Mesodermal cell (in vitro differentiated cells): Measurements from ENCODE around the gene MKNK1.

Source experiments
- H3K27ac ChIP-seq: 2 replicates; pipeline ENCODE4 v1.7.0; 2013; ENCODE audit warnings: mild to moderate bottlenecking, low read depth, low read length, moderate library complexity; ENCODE audit not compliant: severe bottlenecking
- H3K36me3 ChIP-seq: 2 replicates; pipeline ENCODE4 v1.7.1; 2013; ENCODE audit warnings: mild to moderate bottlenecking, low read length, moderate library complexity; ENCODE audit not compliant: control insufficient read depth, insufficient read depth
- H3K4me1 ChIP-seq: one replicate; pipeline ENCODE4 v1.7.1; 2013; ENCODE audit warnings: mild to moderate bottlenecking, low read length; ENCODE audit not compliant: insufficient read depth, control insufficient read depth, poor library complexity, severe bottlenecking
- H3K4me3 ChIP-seq: 2 replicates; pipeline ENCODE4 v1.7.0; 2013; ENCODE audit warnings: low read length, control low read depth, mild to moderate bottlenecking; ENCODE audit not compliant: insufficient read depth, poor library complexity, severe bottlenecking; ENCODE audit errors: extremely low read depth
- H3K9me3 ChIP-seq: 2 replicates; pipeline ENCODE4 v1.7.1; 2013; ENCODE audit warnings: mild to moderate bottlenecking, low read length, moderate library complexity; ENCODE audit not compliant: control insufficient read depth
- WGBS, 2 experiments: methylation state at CpG; one replicate each; pipeline ENCODE4 v1.1.5; 2013; ENCODE audit warnings: missing lambda C conversion rate in 2 of 2; ENCODE audit not compliant: insufficient coverage in 2 of 2; 5-methylcytosine and 5-hydroxymethylcytosine counted together

MKNK1 gene

DNA sequence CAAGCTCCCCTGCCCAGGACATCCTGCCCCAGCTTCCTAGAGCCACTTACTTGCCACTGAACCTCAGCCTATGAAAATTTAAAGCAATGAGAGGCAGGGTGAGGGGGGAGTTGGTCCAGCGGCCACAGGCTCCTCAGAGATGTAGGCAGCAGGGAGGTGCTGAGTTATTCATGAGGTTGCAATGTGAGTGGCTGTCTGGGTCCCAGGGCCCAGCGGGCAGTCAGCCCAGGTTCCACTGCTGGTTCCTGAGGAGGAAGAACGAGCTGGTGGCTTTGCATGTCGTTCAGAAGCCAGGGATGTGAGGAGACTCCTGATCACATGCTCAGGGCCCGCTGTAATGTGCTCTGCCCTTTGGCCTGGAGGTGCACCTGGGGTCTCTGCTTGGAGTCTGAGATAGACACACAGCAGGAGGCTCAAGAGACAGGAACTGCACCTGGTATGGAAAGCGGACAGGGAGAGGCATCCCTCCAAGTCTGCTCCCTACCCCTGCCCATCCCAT lies 52.4 kb downstream of the MKNK1 start, which contains the start of gene KNCN:
Gene KNCN (minus strand): TSS at position 51 of the 499 bp plus-strand sequence. CDS start 432 bp downstream, outside the sequence.
- no peaks in the 10 kb centered on the region for H3K9me3 ChIP-seq
- H3K27ac ChIP-seq = no peak within 1 kb of the TSS
- no peak within 1 kb of the TSS for H3K4me3 ChIP-seq
- no peaks in the 10 kb centered on the region for H3K4me1 ChIP-seq
- 76 to 78% methylated on average over 4 to 5 of the region's 6 CpGs for WGBS, 2 experiments
- no peaks in the 10 kb centered on the region for H3K36me3 ChIP-seq

- WGBS, 2 experiments = 79% methylated on average over 15 to 16 of the region's 17 CpGs
- no peaks in the 10 kb centered on the region for H3K4me1 ChIP-seq
- no peaks in the 10 kb centered on the region for H3K36me3 ChIP-seq
- H3K9me3 ChIP-seq = no peaks in the 10 kb centered on the region
- H3K4me3 ChIP-seq = no peak overlapping the region
- no peak overlapping the region for H3K27ac ChIP-seq
These were observed 53.3 kb downstream of the MKNK1 start for GRCh38 chr1:46550751-46551231.

DNA sequence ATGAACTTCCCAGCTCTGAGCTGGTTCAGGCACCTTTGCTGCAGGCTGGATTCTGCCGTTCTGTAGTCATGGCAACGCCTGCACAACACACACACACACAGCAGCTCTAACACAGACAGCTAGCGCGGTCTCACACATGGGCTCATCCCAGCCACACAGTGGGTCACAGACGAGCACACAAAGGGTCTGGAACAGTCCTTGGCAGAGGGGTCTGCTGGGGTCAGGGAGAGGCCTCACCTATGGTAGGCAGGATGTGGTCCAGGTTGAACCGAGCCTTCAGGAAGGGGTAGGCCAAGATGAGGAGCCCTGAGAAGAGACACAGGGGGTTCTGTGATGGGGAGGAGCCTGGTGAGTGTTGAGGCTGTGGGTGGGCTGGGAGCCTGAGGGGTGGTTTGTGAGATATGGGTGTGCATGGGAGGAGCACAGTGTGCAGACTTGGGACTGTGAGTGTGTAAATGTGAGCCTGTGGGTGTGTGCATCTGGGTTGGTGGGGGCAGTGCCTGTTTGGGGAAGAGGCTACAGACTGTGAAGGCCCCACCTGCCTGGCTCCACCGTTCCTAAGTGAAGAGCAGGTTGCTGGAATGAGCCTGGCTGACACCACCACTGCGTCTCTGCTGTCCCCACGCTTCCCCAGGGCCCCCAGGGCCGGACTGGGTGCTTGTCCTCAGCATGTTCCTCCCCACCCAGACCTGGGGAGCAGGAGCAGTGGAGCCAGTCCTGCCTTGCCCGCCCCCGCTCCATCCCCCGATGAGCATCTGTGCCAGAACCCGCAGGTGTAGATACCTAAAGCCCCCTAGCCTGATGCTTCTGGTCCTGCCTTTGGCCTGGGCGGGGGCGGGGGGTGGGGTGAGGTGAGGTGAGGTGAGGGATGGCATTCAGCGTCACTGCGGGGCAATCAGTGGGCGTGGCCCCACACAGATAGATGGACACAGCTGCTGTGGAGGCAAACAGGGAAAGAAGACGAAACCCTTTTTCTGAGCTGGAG lies 54.1 kb downstream of the MKNK1 start:
- peak overlapping the region; percentile 45 for H3K27ac ChIP-seq
- H3K36me3 ChIP-seq = no peaks in the 10 kb centered on the region
- WGBS, 2 experiments = 72 to 78% methylated on average over 7 to 17 of the region's 20 CpGs
- H3K4me3 ChIP-seq = no peak overlapping the region
- no peaks in the 10 kb centered on the region for H3K9me3 ChIP-seq
- no peaks in the 10 kb centered on the region for H3K4me1 ChIP-seq

DNA sequence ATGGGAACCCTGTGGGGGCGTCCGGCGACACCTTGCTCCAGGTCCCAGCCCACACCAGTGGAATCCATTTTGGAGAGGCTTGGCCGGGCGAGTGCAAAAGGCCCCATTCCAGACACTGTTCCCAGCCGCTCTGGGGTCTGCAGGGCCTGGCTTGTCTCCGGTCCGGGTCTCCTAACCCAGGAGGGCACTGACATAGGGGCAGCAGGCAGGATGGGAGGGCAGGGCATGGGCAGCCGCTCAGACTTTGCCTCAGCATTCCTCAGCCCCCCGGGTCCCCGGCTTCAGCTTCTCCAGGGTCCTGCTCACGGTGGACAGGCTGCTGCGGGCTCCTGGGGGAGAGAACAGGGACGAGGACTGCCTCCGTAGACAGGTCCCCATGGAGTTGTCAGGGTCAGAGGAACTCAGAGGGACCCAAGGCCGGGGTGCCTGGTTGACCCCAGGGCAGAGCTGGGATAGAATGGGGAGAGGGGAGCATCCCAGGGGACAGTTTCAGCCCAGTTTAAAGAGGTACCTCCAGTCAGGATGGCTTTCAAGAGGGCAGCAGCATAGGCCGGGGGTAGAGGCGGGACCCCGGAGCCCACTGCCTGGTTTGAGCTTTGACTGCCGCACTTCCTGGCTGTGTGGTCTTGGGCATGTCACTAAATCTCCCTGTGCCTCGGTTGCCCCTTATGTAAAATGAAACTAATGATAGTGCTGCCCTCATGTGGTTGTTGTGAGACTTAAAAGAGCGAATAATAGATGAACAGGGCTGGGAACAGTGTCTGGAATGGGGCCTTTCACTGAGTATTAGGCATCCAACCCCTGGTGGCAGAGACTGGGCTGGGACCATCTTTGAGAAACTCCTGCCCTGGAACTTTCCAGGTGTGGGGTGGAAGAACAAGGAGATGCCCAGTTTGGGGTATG lies 56.3 kb downstream of the MKNK1 start:
- Histone ChIP-seq H3K9me3 (no peaks in the 10 kb centered on the region), H3K4me3 (no peak overlapping the region), H3K36me3 (no peaks in the 10 kb centered on the region), H3K27ac (no peak overlapping the region), H3K4me1 (peaks cover 4% of the 10 kb centered on the region)
- WGBS, 2 experiments = 75 to 84% methylated on average over 14 to 21 of the region's 22 CpGs

DNA sequence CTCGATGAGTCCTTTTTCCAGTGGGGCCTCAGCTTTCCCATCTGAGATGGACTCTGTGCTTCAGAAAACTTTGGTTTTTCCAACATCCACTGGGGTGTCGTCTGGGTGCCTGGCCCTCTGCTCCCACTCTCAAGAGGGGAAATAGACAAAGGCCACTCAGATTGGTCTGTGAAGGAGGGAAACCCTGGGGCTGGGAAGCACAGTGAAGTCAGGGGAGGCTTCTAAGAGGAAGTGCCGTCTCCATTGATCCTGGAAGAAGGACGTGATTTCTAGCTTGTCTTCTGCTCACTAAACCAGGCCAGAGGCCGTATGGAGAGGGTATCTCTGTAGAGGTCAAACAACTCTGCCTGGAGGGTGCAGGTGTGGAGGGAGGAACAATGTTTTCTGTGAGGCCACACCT lies 57.9 kb downstream of the MKNK1 start:
- Histone ChIP-seq H3K36me3 (no peaks in the 10 kb centered on the region), H3K4me1 (peaks cover 4% of the 10 kb centered on the region), H3K27ac (no peak overlapping the region), H3K9me3 (no peaks in the 10 kb centered on the region), H3K4me3 (no peak overlapping the region)
- 63 to 76% methylated on average over 2 to 3 of the region's 5 CpGs for WGBS, 2 experiments

DNA sequence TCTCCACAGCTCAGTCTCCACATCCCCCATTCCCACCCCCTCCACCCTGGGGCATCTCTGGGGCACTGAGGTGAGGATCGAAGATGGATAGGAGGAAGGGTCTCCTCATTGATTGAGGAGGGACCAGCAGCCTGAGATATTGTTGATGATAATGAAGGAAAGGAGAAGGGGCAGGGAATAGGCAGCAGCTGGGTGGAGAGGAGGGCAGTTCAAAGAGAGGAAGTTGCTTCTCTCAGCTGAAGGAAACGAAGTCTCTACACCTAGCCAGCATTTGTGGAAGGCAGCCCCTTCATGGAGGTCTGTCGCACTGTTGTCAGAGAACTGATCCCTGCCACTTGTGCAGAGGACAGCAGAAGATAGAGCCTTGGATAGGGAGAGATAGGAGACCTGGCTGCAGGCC lies 58.3 kb downstream of the MKNK1 start:
- H3K9me3 ChIP-seq = no peaks in the 10 kb centered on the region
- peaks cover 4% of the 10 kb centered on the region for H3K4me1 ChIP-seq
- 83 to 95% methylated on average over 2 to 3 of the region's 3 CpGs for WGBS, 2 experiments
- no peaks in the 10 kb centered on the region for H3K36me3 ChIP-seq
- H3K27ac ChIP-seq = no peak overlapping the region
- no peak overlapping the region for H3K4me3 ChIP-seq

GRCh38 chr1:46544561-46545240 lies 59.4 kb downstream of the MKNK1 start:
- Histone ChIP-seq H3K36me3 (no peaks in the 10 kb centered on the region), H3K27ac (no peak overlapping the region), H3K4me1 (peaks cover 4% of the 10 kb centered on the region), H3K4me3 (peak overlapping the region; percentile 2), H3K9me3 (no peaks in the 10 kb centered on the region)
- WGBS, 2 experiments = 70% methylated on average over 2 to 3 of the region's 5 CpGs

DNA sequence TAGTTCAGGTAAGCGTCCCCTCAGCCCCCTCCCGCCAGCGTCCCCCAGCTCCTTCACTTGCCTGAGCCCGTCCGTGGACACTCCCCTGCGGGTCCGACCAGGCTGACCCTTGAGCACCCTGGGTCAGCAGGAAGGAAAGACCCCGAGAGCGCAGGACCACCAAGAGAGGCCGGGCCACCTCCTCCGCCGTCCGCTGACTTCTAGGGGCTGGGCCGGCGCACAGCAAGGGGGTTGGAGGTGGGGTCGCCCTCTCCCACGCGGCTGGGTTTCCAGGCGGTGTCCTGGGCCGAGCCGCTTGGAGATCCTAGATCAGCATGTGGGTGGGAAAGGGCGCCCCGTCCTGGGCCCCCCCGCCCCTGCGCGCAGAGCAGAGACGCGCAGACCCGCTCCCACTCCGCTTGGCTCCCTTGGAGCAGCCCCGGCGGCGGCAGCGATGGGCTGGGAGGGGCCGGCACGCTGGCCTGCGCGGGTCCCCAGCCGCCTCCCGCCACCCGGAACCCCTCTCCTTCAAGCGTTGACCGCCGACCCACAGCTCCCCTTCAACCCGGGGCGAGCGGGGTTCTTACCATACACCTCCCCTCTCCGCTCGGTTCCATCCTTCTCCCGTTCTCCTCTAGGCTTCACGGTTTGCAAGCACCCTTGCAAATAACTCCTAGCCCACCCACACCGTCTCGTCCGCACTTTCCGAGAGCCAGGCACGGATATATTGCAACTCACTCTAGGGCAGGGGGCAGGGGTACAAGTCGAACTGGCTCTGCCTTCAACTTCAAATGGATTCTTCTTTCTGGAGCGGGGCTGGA lies 60.1 kb downstream of the MKNK1 start:
- Histone ChIP-seq H3K27ac (no peak overlapping the region), H3K4me1 (peaks cover 4% of the 10 kb centered on the region), H3K36me3 (no peaks in the 10 kb centered on the region), H3K4me3 (peak overlapping the region; percentile 2), H3K9me3 (no peaks in the 10 kb centered on the region)
- WGBS, 2 experiments = 6 to 8% methylated on average over 44 of the region's 58 CpGs

DNA sequence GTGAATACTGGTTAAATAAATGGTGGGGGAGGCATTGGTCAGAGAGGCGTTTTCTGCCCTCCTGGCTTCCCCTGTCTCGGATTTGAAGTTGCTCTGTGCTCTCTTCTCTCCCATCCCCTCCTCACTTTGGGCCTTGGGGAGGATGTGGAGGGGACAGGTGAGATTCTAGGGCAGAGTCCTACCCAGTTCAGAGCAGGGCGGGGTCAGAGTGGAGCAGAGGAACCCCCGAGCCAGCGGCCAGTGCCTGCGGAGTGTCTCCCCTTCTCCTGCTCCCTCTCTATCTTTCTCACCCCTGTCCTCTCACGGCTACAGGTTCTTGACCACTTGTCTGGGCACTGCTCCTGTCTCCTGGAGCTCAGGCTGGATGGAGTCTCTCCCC lies 60.7 kb downstream of the MKNK1 start:
- peaks cover 4% of the 10 kb centered on the region for H3K4me1 ChIP-seq
- no peak overlapping the region for H3K4me3 ChIP-seq
- no peaks in the 10 kb centered on the region for H3K36me3 ChIP-seq
- H3K9me3 ChIP-seq = no peaks in the 10 kb centered on the region
- WGBS, 2 experiments = 27 to 34% methylated on average over 4 of the region's 7 CpGs
- no peak overlapping the region for H3K27ac ChIP-seq
